Upper lobe of left lung (tissue), 6 donors: ENCODE data around the gene TRIM10. TPM values are rescaled to one million over a fixed set of nuclear protein-coding genes. Genes with fewer than 3 reads are reported as not detected.

Experiments
- ATAC-seq, 2 donors: fragments of 200-7000 bp; cut with Tn5 transposase; one replicate each; pipeline ENCODE4 v1.9.1; 2022; ENCODE audit warnings: mild to moderate bottlenecking in 2 of 2, moderate library complexity in 2 of 2; ENCODE audit not compliant: low FRiP score in 2 of 2
- DNase-seq, 2 donors: peaks; one replicate each; pipeline ENCODE4 v3.0.0-alpha.2; 2019 to 2020
- H3K27ac ChIP-seq, 4 donors: fragments of 200-600 bp; sonication (generic); one replicate each; pipeline ENCODE4 v1.5.1; 2016 to 2019
- H3K27me3 ChIP-seq, 4 donors: fragments of 200-600 bp; sonication (generic); one replicate each; pipeline ENCODE4 v1.5.1; 2017 to 2019
- H3K36me3 ChIP-seq, 4 donors: fragments of 200-600 bp; sonication (generic); one replicate each; pipeline ENCODE4 v1.5.1; 2016 to 2019
- H3K4me1 ChIP-seq, 4 donors: fragments of 200-600 bp; sonication (generic); one replicate each; pipeline ENCODE4 v1.5.1; 2018 to 2019
- H3K4me3 ChIP-seq, 4 donors: fragments of 200-600 bp; sonication (generic); one replicate each; pipeline ENCODE4 v1.5.1; 2017 to 2019; ENCODE audit warnings: mild to moderate bottlenecking in 2 of 4, moderate library complexity in 1 of 4
- H3K9me3 ChIP-seq, 4 donors: fragments of 200-600 bp; sonication (generic); one replicate each; pipeline ENCODE4 v1.5.1; 2018 to 2019
- CTCF ChIP-seq, 6 experiments: fragments of 450-650 bp in 4 of 6; fragments of 200-600 bp in 2 of 6; sonication (generic) in 2 of 6; IDR thresholded peaks; one replicate each; pipeline ENCODE4 v1.5.1; 2016 to 2019; ENCODE audit warnings: antibody characterized with exemption in 6 of 6
- EP300 ChIP-seq, 4 donors: sonication (generic); formaldehyde crosslinking; IDR thresholded peaks; one replicate each; pipeline ENCODE4 v1.5.1; 2017; ENCODE audit warnings: antibody characterized with exemption in 4 of 4, control low read depth in 2 of 4
- POLR2A ChIP-seq, 4 donors: fragments of 450-650 bp; IDR thresholded peaks; one replicate each; pipeline ENCODE4 v1.5.1; 2016 to 2017; ENCODE audit warnings: antibody characterized with exemption in 4 of 4, mild to moderate bottlenecking in 2 of 4
- POLR2AphosphoS5 ChIP-seq, 2 donors: sonication (generic); formaldehyde crosslinking; IDR thresholded peaks; one replicate each; pipeline ENCODE4 v1.5.1; 2017; ENCODE audit warnings: antibody characterized with exemption in 2 of 2
- WGBS, 2 donors: methylation state at CpG; one replicate each; pipeline ENCODE4 v1.1.5; 2017 to 2018; 5-methylcytosine and 5-hydroxymethylcytosine counted together
- total RNA-seq, 6 donors: library from RNA; depleted of rRNA in 4 of 6; stranded (reverse); fragments of >200 nt in 4 of 6; gene quantifications; one replicate each; pipeline versions ENCODE4 v1.1.0 to v1.2.1, GENCODE V29; 2016 to 2021
- donor health status: DM: no; HTN: no; CAD: no; lungs with moderate emphysema.
- donor health status: DM: no; HTN: yes; CAD: no; lungs with severe emphysema.

TRIM10 gene
- total RNA-seq, 6 donors from 2014 or later = 0.07 to 1.4 (median 0.13) TPM; not detected in 2

- Histone ChIP-seq H3K27ac (no peak overlapping the region), H3K4me1 (no peaks in the 10 kb centered on the region), H3K27me3 (no peaks in the 10 kb centered on the region), H3K4me3 (no peak overlapping the region), H3K9me3 (no peaks in the 10 kb centered on the region), H3K36me3 (no peaks in the 10 kb centered on the region)
- ATAC-seq (peak in 1 of 2 donors; percentile 17), DNase-seq (no peak)
- TF ChIP-seq POLR2A (IDR thresholded peaks at IDR 0.05) = no peak
- no peak for TF ChIP-seq CTCF (IDR thresholded peaks at IDR 0.05)
- TF ChIP-seq EP300 (IDR thresholded peaks at IDR 0.05) = no peak
- TF ChIP-seq POLR2AphosphoS5 (IDR thresholded peaks at IDR 0.05) = no peak
- 91 to 92% methylated on average over 13 to 16 of the region's 16 CpGs for WGBS, 2 donors
Measured at GRCh38 chr6:30163918-30164654, 3.1 kb upstream of the TRIM10 start.

- Histone ChIP-seq H3K4me3 (no peak within 1 kb of the TSS), H3K36me3 (no peaks in the 10 kb centered on the region), H3K9me3 (no peaks in the 10 kb centered on the region), H3K4me1 (no peaks in the 10 kb centered on the region), H3K27me3 (no peaks in the 10 kb centered on the region), H3K27ac (no peak within 1 kb of the TSS)
- peak in 1 of 2 donors; percentile 8 for ATAC-seq
- WGBS, 2 donors = 73 to 74% methylated on average over 20 to 27 of the region's 31 CpGs
- no peak for DNase-seq
- no peak for TF ChIP-seq POLR2A (IDR thresholded peaks at IDR 0.05)
- no peak for TF ChIP-seq EP300 (IDR thresholded peaks at IDR 0.05)
- TF ChIP-seq CTCF (IDR thresholded peaks at IDR 0.05) = no peak
- no peak for TF ChIP-seq POLR2AphosphoS5 (IDR thresholded peaks at IDR 0.05)
Measured at GRCh38 chr6:30163090-30163917, 2.3 kb upstream of the TRIM10 start, which contains the start of gene TRIM15. Gene TRIM15, plus strand, starts transcription at chr6:30163546. Its CDS starts 139 bp downstream, at chr6:30163685.

- no peaks in the 10 kb centered on the region for H3K27me3 ChIP-seq
- DNase-seq (no peak), ATAC-seq (no peak)
- no peaks in the 10 kb centered on the region for H3K36me3 ChIP-seq
- H3K4me3 ChIP-seq = no peak overlapping the region
- H3K27ac ChIP-seq = no peak overlapping the region
- no peaks in the 10 kb centered on the region for H3K9me3 ChIP-seq
- WGBS, 2 donors = 82 to 84% methylated on average over 12 of the region's 12 CpGs
- TF ChIP-seq POLR2A (IDR thresholded peaks at IDR 0.05) (no peak), POLR2AphosphoS5 (IDR thresholded peaks at IDR 0.05) (no peak), CTCF (IDR thresholded peaks at IDR 0.05) (no peak), EP300 (IDR thresholded peaks at IDR 0.05) (no peak)
- no peaks in the 10 kb centered on the region for H3K4me1 ChIP-seq
Measured at GRCh38 chr6:30162265-30163089, 1.5 kb upstream of the TRIM10 start.

GRCh38 chr6:30160008-30160784 lies 815 bp downstream of the TRIM10 start:
- peaks cover 7 to 13% (median 10%) of the 10 kb centered on the region in 4 donors for H3K4me1 ChIP-seq
- no peaks in the 10 kb centered on the region for H3K36me3 ChIP-seq
- DNase-seq (no peak), ATAC-seq (no peak)
- TF ChIP-seq CTCF (IDR thresholded peaks at IDR 0.05) = no peak
- no peak for TF ChIP-seq POLR2A (IDR thresholded peaks at IDR 0.05)
- TF ChIP-seq EP300 (IDR thresholded peaks at IDR 0.05) = no peak
- TF ChIP-seq POLR2AphosphoS5 (IDR thresholded peaks at IDR 0.05) = no peak
- no peaks in the 10 kb centered on the region for H3K27me3 ChIP-seq
- no peak overlapping the region for H3K4me3 ChIP-seq
- 90 to 93% methylated on average over 15 to 17 of the region's 17 CpGs for WGBS, 2 donors
- no peak overlapping the region for H3K27ac ChIP-seq
- H3K9me3 ChIP-seq = no peaks in the 10 kb centered on the region
